ENCODE results near the gene LRRC2. TPM values are rescaled to one million over a fixed set of nuclear protein-coding genes. Genes with fewer than 3 reads are reported as not detected.

The LRRC2 gene
- total RNA-seq, 1 donor from 2014 or later = 0.26 TPM

DNA sequence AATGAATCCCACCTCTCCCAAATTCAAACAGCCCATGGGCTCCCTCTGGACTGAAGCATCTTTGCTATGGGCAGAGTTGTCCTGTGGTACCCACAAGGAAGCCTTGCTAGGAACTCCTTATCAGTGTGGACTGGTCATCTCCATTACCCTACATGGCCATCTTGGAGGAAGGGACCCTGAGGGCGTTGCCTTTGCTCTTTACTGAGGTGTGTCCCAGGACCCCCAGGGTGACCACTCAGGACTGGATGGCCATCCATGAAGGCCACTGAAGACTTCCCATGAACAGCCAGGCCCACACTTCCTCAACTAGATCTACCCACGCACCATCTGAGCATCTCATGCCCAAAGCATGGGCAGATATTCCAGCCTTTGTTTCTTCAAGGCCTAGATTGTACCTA lies 48.3 kb downstream of the LRRC2 start:
- H3K4me3 ChIP-seq (ENCODE audit: low read depth, low read length) = no peak overlapping the region
- no peak for FAIRE-seq
- TF ChIP-seq, protein P1, sequence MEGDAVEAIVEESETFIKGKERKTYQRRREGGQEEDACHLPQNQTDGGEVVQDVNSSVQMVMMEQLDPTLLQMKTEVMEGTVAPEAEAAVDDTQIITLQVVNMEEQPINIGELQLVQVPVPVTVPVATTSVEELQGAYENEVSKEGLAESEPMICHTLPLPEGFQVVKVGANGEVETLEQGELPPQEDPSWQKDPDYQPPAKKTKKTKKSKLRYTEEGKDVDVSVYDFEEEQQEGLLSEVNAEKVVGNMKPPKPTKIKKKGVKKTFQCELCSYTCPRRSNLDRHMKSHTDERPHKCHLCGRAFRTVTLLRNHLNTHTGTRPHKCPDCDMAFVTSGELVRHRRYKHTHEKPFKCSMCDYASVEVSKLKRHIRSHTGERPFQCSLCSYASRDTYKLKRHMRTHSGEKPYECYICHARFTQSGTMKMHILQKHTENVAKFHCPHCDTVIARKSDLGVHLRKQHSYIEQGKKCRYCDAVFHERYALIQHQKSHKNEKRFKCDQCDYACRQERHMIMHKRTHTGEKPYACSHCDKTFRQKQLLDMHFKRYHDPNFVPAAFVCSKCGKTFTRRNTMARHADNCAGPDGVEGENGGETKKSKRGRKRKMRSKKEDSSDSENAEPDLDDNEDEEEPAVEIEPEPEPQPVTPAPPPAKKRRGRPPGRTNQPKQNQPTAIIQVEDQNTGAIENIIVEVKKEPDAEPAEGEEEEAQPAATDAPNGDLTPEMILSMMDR (IDR thresholded peaks at IDR 0.05; ENCODE audit: insufficient read depth, low read length, severe bottlenecking) = no peak

DNA sequence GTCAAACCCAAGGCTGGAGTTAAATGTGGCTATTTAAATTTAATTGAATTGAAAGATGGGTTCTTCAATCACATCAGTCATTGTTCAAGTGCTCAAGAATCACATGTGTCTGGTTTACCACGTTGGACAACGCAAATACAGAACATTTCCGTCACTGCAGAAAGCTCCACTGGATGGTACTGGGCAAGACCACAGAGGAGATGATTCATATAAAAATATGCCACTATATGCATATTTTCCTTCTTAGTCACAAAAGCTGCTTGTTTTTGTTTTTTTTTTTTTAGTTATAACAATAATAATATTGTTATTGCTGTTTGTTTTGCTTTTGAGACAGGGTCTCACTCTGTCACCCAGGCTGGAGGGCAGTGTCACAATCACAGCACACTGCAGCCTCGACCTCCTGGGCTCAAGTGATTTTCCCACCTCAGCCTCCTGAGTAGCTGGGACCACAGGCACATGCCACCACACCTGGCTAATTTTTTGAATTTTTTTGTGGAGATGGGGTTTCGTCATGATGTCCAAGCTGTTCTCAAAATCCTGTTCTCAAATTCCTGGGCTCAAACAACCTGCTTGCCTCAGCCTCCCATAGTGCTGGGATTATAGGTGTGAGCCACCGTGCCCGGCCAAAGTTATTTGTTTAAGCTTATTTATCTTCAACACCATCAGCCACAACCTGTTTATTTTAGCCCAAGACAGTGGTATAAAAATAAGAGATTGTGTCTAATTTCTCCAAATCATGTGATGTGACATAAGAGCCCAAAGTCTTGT lies 48.9 kb downstream of the LRRC2 start:
- peak; percentile 77 for DNase-seq (ENCODE audit: low read depth)
- Histone ChIP-seq H3K27me3 (ENCODE audit: control insufficient read depth, insufficient read depth, low read length) (no peaks in the 10 kb centered on the region), H3K4me3 (ENCODE audit: low read depth, low read length) (no peak overlapping the region), H3K36me3 (ENCODE audit: control insufficient read depth, insufficient read depth, low read length) (no peaks in the 10 kb centered on the region)
- TF ChIP-seq, protein P1 (IDR thresholded peaks at IDR 0.05; ENCODE audit: insufficient read depth, low read length, severe bottlenecking) = no peak
- FAIRE-seq = no peak

More for the DNA sequence above, 48.3 kb downstream of the LRRC2 start:
- Histone ChIP-seq H3K27me3 (ENCODE audit: control insufficient read depth, insufficient read depth, low read length) (no peaks in the 10 kb centered on the region), H3K36me3 (ENCODE audit: control insufficient read depth, insufficient read depth, low read length) (no peaks in the 10 kb centered on the region)
- no peak for DNase-seq (ENCODE audit: low read depth)

DNA sequence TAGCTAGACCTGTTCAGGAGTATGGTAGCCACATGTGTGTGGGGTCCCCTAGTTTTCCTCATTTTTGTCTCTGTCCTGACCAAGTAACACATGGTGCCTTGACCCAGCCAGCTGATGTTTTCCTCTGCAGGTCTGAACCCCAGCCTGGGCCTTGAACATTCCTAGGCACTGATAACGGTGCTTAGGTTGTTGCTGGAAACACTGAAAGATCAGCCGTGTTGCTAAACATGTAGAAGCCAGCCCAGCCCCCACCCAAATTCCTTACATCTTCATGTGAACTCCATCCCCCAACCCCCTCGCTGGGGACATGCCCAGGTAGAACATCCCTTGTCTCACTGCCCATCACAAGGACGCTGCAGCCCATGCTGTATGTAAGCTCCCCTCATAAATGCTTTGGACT lies 49.6 kb downstream of the LRRC2 start:
- no peak for FAIRE-seq
- TF ChIP-seq, protein P1 (IDR thresholded peaks at IDR 0.05; ENCODE audit: insufficient read depth, low read length, severe bottlenecking) = no peak
- no peaks in the 10 kb centered on the region for H3K36me3 ChIP-seq (ENCODE audit: control insufficient read depth, insufficient read depth, low read length)
- no peak for DNase-seq (ENCODE audit: low read depth)
- no peaks in the 10 kb centered on the region for H3K27me3 ChIP-seq (ENCODE audit: control insufficient read depth, insufficient read depth, low read length)
- H3K4me3 ChIP-seq (ENCODE audit: low read depth, low read length) = no peak overlapping the region

DNA sequence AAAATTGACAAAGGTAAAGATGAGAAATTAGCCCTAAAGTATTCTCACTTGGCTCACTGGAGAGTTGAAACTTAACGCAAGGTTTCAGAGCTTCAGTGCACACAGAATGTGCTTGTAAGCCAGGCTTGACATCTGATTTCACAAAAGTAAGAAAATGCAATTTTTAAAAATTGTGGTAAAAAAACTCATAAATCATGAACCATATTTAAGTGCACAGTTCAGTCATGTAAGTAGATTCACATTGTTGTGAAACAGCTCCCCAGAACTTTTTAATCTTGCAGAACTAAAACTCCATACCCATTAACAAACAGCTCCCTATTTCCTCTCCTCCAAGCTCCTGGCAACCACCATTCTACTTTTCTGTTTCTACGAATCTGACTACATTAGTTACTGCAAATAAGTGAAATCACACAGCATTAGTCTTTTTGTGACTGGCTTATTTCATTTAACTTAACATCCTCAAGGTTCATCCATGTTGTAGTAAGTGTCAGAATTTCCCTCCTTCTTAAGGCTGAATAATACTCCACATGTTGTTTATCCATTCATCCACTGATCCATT lies 53.8 kb downstream of the LRRC2 start:
- H3K36me3 ChIP-seq (ENCODE audit: control insufficient read depth, insufficient read depth, low read length) = no peaks in the 10 kb centered on the region
- no peaks in the 10 kb centered on the region for H3K27me3 ChIP-seq (ENCODE audit: control insufficient read depth, insufficient read depth, low read length)
- no peak overlapping the region for H3K4me3 ChIP-seq (ENCODE audit: low read depth, low read length)
- TF ChIP-seq, protein P1 (IDR thresholded peaks at IDR 0.05; ENCODE audit: insufficient read depth, low read length, severe bottlenecking) = no peak
- FAIRE-seq (no peak), DNase-seq (ENCODE audit: low read depth) (no peak)

DNA sequence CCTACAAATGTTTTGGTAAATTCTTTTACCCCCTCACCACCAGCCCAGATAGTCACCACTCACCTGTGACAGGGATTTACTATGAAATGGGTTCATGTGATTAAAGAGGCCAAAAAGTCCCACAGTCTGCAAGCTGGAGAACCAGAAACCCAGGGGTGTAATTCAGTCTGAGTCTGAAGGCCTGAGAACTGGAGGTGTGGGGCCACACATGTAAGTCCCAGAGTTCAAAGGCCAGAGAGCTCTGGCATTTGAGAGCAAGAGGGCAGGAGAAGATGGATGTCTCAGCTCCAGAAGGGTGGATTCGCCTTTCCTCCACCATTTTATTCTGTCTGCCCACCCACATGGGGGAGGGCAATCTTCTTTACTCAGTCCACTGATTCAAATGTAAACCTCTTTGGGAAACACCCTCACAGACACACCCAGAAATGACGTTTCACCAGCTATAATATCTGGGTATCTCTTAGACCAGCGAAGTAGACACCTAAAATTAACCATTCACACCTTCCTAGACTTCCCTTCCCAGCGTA lies 56.4 kb downstream of the LRRC2 start:
- TF ChIP-seq, protein P1 (IDR thresholded peaks at IDR 0.05; ENCODE audit: insufficient read depth, low read length, severe bottlenecking) = no peak
- Histone ChIP-seq H3K27me3 (ENCODE audit: control insufficient read depth, insufficient read depth, low read length) (no peaks in the 10 kb centered on the region), H3K36me3 (ENCODE audit: control insufficient read depth, insufficient read depth, low read length) (no peaks in the 10 kb centered on the region), H3K4me3 (ENCODE audit: low read depth, low read length) (no peak overlapping the region)
- DNase-seq (ENCODE audit: low read depth) (no peak), FAIRE-seq (no peak)
